Measurements from ENCODE around the gene NUP210. TPM values are rescaled to one million over a fixed set of nuclear protein-coding genes. Genes with fewer than 3 reads are reported as not detected.

Gene NUP210
- total and polyA plus RNA-seq, 2 of the 13 experiments (the other 11 are each of a cell fraction or from before 2014, with no cell fraction given), result 31.6 to 35.2 TPM

GRCh38 chr3:13332158-13332557 is 88.0 kb downstream of the NUP210 start (continued):
- TF ChIP-seq ZNF724P (CRISPR knock-in tag; IDR thresholded peaks at IDR 0.05; ENCODE audit: borderline replicate concordance) (no peak), ZNF883 (CRISPR knock-in tag; IDR thresholded peaks at IDR 0.05; ENCODE audit: not compliant biosample characterization) (no peak), ZNF263 (CRISPR knock-in tag; IDR thresholded peaks at IDR 0.05) (no peak), ZNF770 (CRISPR knock-in tag; IDR thresholded peaks at IDR 0.05) (no peak), DNMT3B (CRISPR knock-in tag; conservative IDR thresholded peaks at IDR 0.05) (no peak), ZNF609 (CRISPR knock-in tag; IDR thresholded peaks at IDR 0.05; ENCODE audit: borderline replicate concordance) (no peak), NR2F1 (CRISPR knock-in tag; IDR thresholded peaks at IDR 0.05) (no peak), PHF20 (CRISPR knock-in tag; IDR thresholded peaks at IDR 0.05) (no peak)

Data from HepG2 (cell line).